Lower lobe of right lung (tissue), 2 donors: Measurements from ENCODE around the gene PCAT7. TPM values are rescaled to one million over a fixed set of nuclear protein-coding genes. Genes with fewer than 3 reads are reported as not detected.

ENCODE experiments used
- ATAC-seq, 2 donors: fragments of 200-7000 bp; cut with Tn5 transposase; one replicate each; pipeline ENCODE4 v1.9.1; 2020 to 2022; ENCODE audit warnings: mild to moderate bottlenecking in 2 of 2, moderate library complexity in 2 of 2
- DNase-seq: peaks from one replicate; pipeline ENCODE4 v3.0.0-alpha.2; 2020
- H3K27ac ChIP-seq: fragments of 200-600 bp; one replicate; pipeline ENCODE4 v1.8.0; 2022
- H3K27me3 ChIP-seq: fragments of 200-600 bp; one replicate; pipeline ENCODE4 v1.8.0; 2022; ENCODE audit warnings: low read depth
- H3K36me3 ChIP-seq: fragments of 200-600 bp; one replicate; pipeline ENCODE4 v1.8.0; 2022; ENCODE audit warnings: mild to moderate bottlenecking
- H3K4me1 ChIP-seq: fragments of 200-600 bp; one replicate; pipeline ENCODE4 v1.8.0; 2022
- H3K4me3 ChIP-seq: fragments of 200-600 bp; one replicate; pipeline ENCODE4 v1.8.0; 2022; ENCODE audit warnings: mild to moderate bottlenecking
- H3K9me3 ChIP-seq: fragments of 200-600 bp; one replicate; pipeline ENCODE4 v1.8.0; 2022
- CTCF ChIP-seq: fragments of 200-600 bp; IDR thresholded peaks from one replicate; pipeline ENCODE4 v1.8.0; 2022; ENCODE audit warnings: antibody characterized with exemption, mild to moderate bottlenecking
- intact Hi-C: fragments of 100-400 bp; cut with DNase I; formaldehyde crosslinking; loops from one replicate; pipeline ENCODE4 v1.11.0; 2022
- total RNA-seq: library from RNA; stranded (reverse); fragmentation: NEBNext Ultra II Directional; extraction: Animal tissue kit (Norgen Biotek cat#: 25700); gene quantifications from one replicate; pipeline ENCODE4 v1.2.1, GENCODE V29; 2021
- donor health status: DM: no; HTN: yes; CAD: no; lungs with severe emphysema.

PCAT7 gene
- total RNA-seq, 1 donor from 2014 or later, result 0.30 TPM

- H3K27me3 ChIP-seq, result no peaks in the 10 kb centered on the region
- ATAC-seq (no peak), DNase-seq (no peak)
- no peak for TF ChIP-seq CTCF
- H3K4me1 ChIP-seq, result peaks cover 10% of the 10 kb centered on the region
- intact Hi-C loops, result no loop called here
- no peaks in the 10 kb centered on the region for H3K9me3 ChIP-seq
- no peak overlapping the region for H3K4me3 ChIP-seq
- peaks cover 7% of the 10 kb centered on the region for H3K36me3 ChIP-seq
- H3K27ac ChIP-seq, result no peak overlapping the region
Observed at GRCh38 chr9:94599102-94599501, 44.2 kb downstream of the PCAT7 start.

GRCh38 chr9:94600258-94600657 is 45.4 kb downstream of the PCAT7 start:
- intact Hi-C loops, result no loop called here
- Histone ChIP-seq H3K4me3 (no peak overlapping the region), H3K4me1 (peaks cover 10% of the 10 kb centered on the region), H3K36me3 (peaks cover 15% of the 10 kb centered on the region), H3K27me3 (no peaks in the 10 kb centered on the region), H3K27ac (no peak overlapping the region), H3K9me3 (no peaks in the 10 kb centered on the region)
- no peak for TF ChIP-seq CTCF
- no peak for DNase-seq
- ATAC-seq, result no peak

- DNase-seq, result no peak
- ATAC-seq, result no peak
- intact Hi-C loops, result no loop called here
- peaks cover 20% of the 10 kb centered on the region for H3K36me3 ChIP-seq
- H3K27me3 ChIP-seq, result no peaks in the 10 kb centered on the region
- no peaks in the 10 kb centered on the region for H3K9me3 ChIP-seq
- TF ChIP-seq CTCF, result no peak
- peaks cover 10% of the 10 kb centered on the region for H3K4me1 ChIP-seq
- H3K27ac ChIP-seq, result no peak overlapping the region
- H3K4me3 ChIP-seq, result no peak overlapping the region
Observed at GRCh38 chr9:94600715-94601114, 45.8 kb downstream of the PCAT7 start.

DNA sequence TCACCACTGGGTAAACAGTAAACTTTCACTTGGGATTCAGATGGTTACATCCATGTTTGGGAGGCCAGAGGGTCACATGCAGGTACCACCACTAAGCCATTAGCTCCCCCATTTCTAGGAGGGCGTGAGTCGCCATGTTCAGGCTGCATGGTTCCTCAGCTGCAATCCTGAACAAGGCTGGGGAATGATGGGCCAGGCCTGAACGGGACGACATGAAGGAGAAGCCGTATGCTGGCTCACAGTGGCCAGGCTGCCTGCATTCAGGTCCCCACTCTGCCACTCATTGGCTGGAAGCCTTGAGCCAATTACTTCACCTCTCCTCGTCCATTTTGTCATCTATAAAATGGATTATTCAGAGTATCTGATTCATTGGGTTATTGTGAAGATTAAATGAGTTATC is 47.8 kb downstream of the PCAT7 start:
- H3K27ac ChIP-seq, result no peak overlapping the region
- TF ChIP-seq CTCF, result no peak
- no peak overlapping the region for H3K4me3 ChIP-seq
- intact Hi-C loops, result no loop called here
- no peaks in the 10 kb centered on the region for H3K9me3 ChIP-seq
- no peaks in the 10 kb centered on the region for H3K27me3 ChIP-seq
- no peak for ATAC-seq
- H3K36me3 ChIP-seq, result peaks cover 37% of the 10 kb centered on the region
- no peak for DNase-seq
- H3K4me1 ChIP-seq, result peaks cover 10% of the 10 kb centered on the region

GRCh38 chr9:94603259-94604160 is 48.6 kb downstream of the PCAT7 start:
- no peaks in the 10 kb centered on the region for H3K27me3 ChIP-seq
- peaks cover 10% of the 10 kb centered on the region for H3K4me1 ChIP-seq
- no peaks in the 10 kb centered on the region for H3K9me3 ChIP-seq
- peaks cover 43% of the 10 kb centered on the region for H3K36me3 ChIP-seq
- H3K4me3 ChIP-seq, result no peak overlapping the region
- peak; percentile 59 for TF ChIP-seq CTCF
- no peak overlapping the region for H3K27ac ChIP-seq
- intact Hi-C loops, result no loop called here
- ATAC-seq (peak; percentile 84 to 85), DNase-seq (peak; percentile 74)
